Type B pancreatic cell (in vitro differentiated cells): Measurements from ENCODE around the gene WNT2B. TPM values are rescaled to one million over a fixed set of nuclear protein-coding genes. Genes with fewer than 3 reads are reported as not detected.
A peak's percentile ranks its signal among the peaks of the same experiment; 100 is the strongest.
"Not testable (repeated sequence)": the region's sequence is repeated elsewhere in the genome, so short reads cannot be mapped to it uniquely, and the experiment has no call there.

Source experiments
- DNase-seq: peaks from one replicate; pipeline ENCODE4 v3.0.0; 2021; ENCODE audit warnings: mixed read lengths; ENCODE audit not compliant: unreplicated experiment; ENCODE audit errors: extremely low spot score
- H3K27ac Mint-ChIP-seq: 2 replicates; pipeline ENCODE4 v1.8.0; 2021; ENCODE audit warnings: mild to moderate bottlenecking, mixed read lengths
- H3K27me3 Mint-ChIP-seq: 2 replicates; pipeline ENCODE4 v1.8.0; 2021; ENCODE audit warnings: mixed read lengths
- H3K36me3 Mint-ChIP-seq: 2 replicates; pipeline ENCODE4 v1.8.0; 2021; ENCODE audit warnings: mixed read lengths
- H3K4me1 Mint-ChIP-seq: one replicate; pipeline ENCODE4 v1.8.0; 2021; ENCODE audit warnings: mixed read lengths; ENCODE audit not compliant: unreplicated experiment
- H3K4me3 Mint-ChIP-seq: 2 replicates; pipeline ENCODE4 v1.8.0; 2021; ENCODE audit warnings: mild to moderate bottlenecking, mixed read lengths
- H3K9me3 Mint-ChIP-seq: 2 replicates; pipeline ENCODE4 v1.8.0; 2021; ENCODE audit warnings: mixed read lengths
- CTCF ChIP-seq: fragments of 200-600 bp; sonication (generic); conservative IDR thresholded peaks from 2 replicates; pipeline ENCODE4 v1.5.0; 2021; ENCODE audit warnings: antibody characterized with exemption, mild to moderate bottlenecking
- total RNA-seq: library from RNA; stranded (reverse); gene quantifications from 2 replicates; pipeline ENCODE4 v1.2.1, GENCODE V29; 2021; ENCODE audit warnings: low replicate concordance

The WNT2B gene
- total RNA-seq, 1 donor from 2014 or later = 41.0 TPM

- TF ChIP-seq CTCF = no peak
- H3K36me3 Mint-ChIP-seq = no peaks in the 10 kb centered on the region
- H3K27me3 Mint-ChIP-seq = no peaks in the 10 kb centered on the region
- H3K4me3 Mint-ChIP-seq = peak overlapping the region; percentile 86
- no peak for DNase-seq
- peaks cover 21% of the 10 kb centered on the region for H3K4me1 Mint-ChIP-seq
- peak overlapping the region; percentile 95 for H3K27ac Mint-ChIP-seq
- no peaks in the 10 kb centered on the region for H3K9me3 Mint-ChIP-seq
Observed at GRCh38 chr1:112465122-112465521, 43.6 kb upstream of the WNT2B start.

GRCh38 chr1:112466078-112466660, 42.6 kb upstream of the WNT2B start:
- TF ChIP-seq CTCF = peak; percentile 94
- H3K27ac Mint-ChIP-seq = peak overlapping the region; percentile 95
- H3K36me3 Mint-ChIP-seq = no peaks in the 10 kb centered on the region
- H3K27me3 Mint-ChIP-seq = no peaks in the 10 kb centered on the region
- DNase-seq = peak; percentile 91
- H3K9me3 Mint-ChIP-seq = no peaks in the 10 kb centered on the region
- H3K4me1 Mint-ChIP-seq = peaks cover 20% of the 10 kb centered on the region
- H3K4me3 Mint-ChIP-seq = peak overlapping the region; percentile 86

GRCh38 chr1:112470324-112470723, 38.4 kb upstream of the WNT2B start:
- H3K36me3 Mint-ChIP-seq, DNase-seq, H3K9me3 Mint-ChIP-seq, H3K27ac Mint-ChIP-seq, H3K4me1 Mint-ChIP-seq, H3K27me3 Mint-ChIP-seq, H3K4me3 Mint-ChIP-seq: not testable (repeated sequence)

- Mint-ChIP-seq H3K27ac (no peak overlapping the region), H3K9me3 (no peaks in the 10 kb centered on the region), H3K4me3 (no peak overlapping the region)
Observed at GRCh38 chr1:112470966-112471365, 37.8 kb upstream of the WNT2B start.

GRCh38 chr1:112472142-112472541, 36.6 kb upstream of the WNT2B start:
- no peaks in the 10 kb centered on the region for H3K27me3 Mint-ChIP-seq
- no peaks in the 10 kb centered on the region for H3K9me3 Mint-ChIP-seq
- H3K4me3 Mint-ChIP-seq = no peak overlapping the region
- no peaks in the 10 kb centered on the region for H3K4me1 Mint-ChIP-seq
- H3K27ac Mint-ChIP-seq = no peak overlapping the region
- H3K36me3 Mint-ChIP-seq = no peaks in the 10 kb centered on the region
- no peak for TF ChIP-seq CTCF
- DNase-seq = no peak

More at GRCh38 chr1:112470966-112471365, 37.8 kb upstream of the WNT2B start:
- H3K27me3 Mint-ChIP-seq = no peaks in the 10 kb centered on the region
- no peak for TF ChIP-seq CTCF
- H3K36me3 Mint-ChIP-seq = no peaks in the 10 kb centered on the region
- no peak for DNase-seq
- H3K4me1 Mint-ChIP-seq = no peaks in the 10 kb centered on the region

GRCh38 chr1:112477550-112477949, 31.2 kb upstream of the WNT2B start:
- no peak overlapping the region for H3K4me3 Mint-ChIP-seq
- H3K4me1 Mint-ChIP-seq = no peaks in the 10 kb centered on the region
- no peak for DNase-seq
- H3K9me3 Mint-ChIP-seq = no peaks in the 10 kb centered on the region
- no peak for TF ChIP-seq CTCF
- H3K27ac Mint-ChIP-seq = no peak overlapping the region
- no peaks in the 10 kb centered on the region for H3K36me3 Mint-ChIP-seq
- H3K27me3 Mint-ChIP-seq = peaks cover 3% of the 10 kb centered on the region
